Measurements from ENCODE around the gene WDR73. TPM values are rescaled to one million over a fixed set of nuclear protein-coding genes. Genes with fewer than 3 reads are reported as not detected.

The WDR73 gene
- polyA plus RNA-seq, 1 of the 3 experiments (the other 2 are of a cell fraction) = 32.9 TPM

- no peak for TF ChIP-seq IRF3 (IDR thresholded peaks at IDR 0.05; ENCODE audit: low read depth, low read length)
- TF ChIP-seq NFIC (IDR thresholded peaks at IDR 0.05; ENCODE audit: borderline replicate concordance) = no peak
- TF ChIP-seq MAX (IDR thresholded peaks at IDR 0.05; ENCODE audit: low read depth) = no peak
- TF ChIP-seq EP300 (IDR thresholded peaks at IDR 0.05; ENCODE audit: borderline replicate concordance in 1 of 2, low read depth in 1 of 2, low read length in 1 of 2) = no peak
- TF ChIP-seq EZH2phosphoT487 (IDR thresholded peaks at IDR 0.05; ENCODE audit: borderline replicate concordance, low read depth) = no peak
- TF ChIP-seq YY1 (IDR thresholded peaks at IDR 0.05; ENCODE audit: low read depth) = no peak
- TF ChIP-seq FOSL2 (IDR thresholded peaks at IDR 0.05; ENCODE audit: borderline replicate concordance, low read depth) = no peak
These were observed 52.6 kb downstream of the WDR73 start (continued) for GRCh38 chr15:84601555-84601838.

GRCh38 chr15:84600687-84601554, 53.2 kb downstream of the WDR73 start, which contains the start of gene ZSCAN2:
Gene ZSCAN2, plus strand, starts transcription at chr15:84601009. Its CDS starts 2,919 bp downstream, at chr15:84603928.
- no peaks in the 10 kb centered on the region for H3K27me3 ChIP-seq (ENCODE audit: insufficient read depth)
- 2% methylated on average over 31 of the region's 68 CpGs for WGBS (ENCODE audit: low lambda C conversion rate)
- peak; percentile 95 for DNase-seq
- TF ChIP-seq EP300 (IDR thresholded peaks at IDR 0.05; ENCODE audit: borderline replicate concordance in 1 of 2, low read depth in 1 of 2, low read length in 1 of 2) (no peak), TAF1 (IDR thresholded peaks at IDR 0.05; ENCODE audit: borderline replicate concordance, low read depth, low read length) (no peak; the same call in 1 of the 2 replicates), PBX3 (IDR thresholded peaks at IDR 0.05) (no peak), YY1 (IDR thresholded peaks at IDR 0.05; ENCODE audit: low read depth) (peak; percentile 73; the same call in 1 of the 2 replicates), RXRA (IDR thresholded peaks at IDR 0.05; ENCODE audit: borderline replicate concordance, low read depth) (no peak), GATA2 (CRISPR knock-in tag; IDR thresholded peaks at IDR 0.05) (no peak), MAX (IDR thresholded peaks at IDR 0.05; ENCODE audit: low read depth) (peak; percentile 2; the same call in 1 of the 2 replicates), JUND (IDR thresholded peaks at IDR 0.05) (no peak), SIN3A (IDR thresholded peaks at IDR 0.05; ENCODE audit: borderline replicate concordance, low read depth, low read length) (peak; percentile 9; the same call in 1 of the 2 replicates), USF2 (IDR thresholded peaks at IDR 0.05; ENCODE audit: borderline replicate concordance, low read depth, low read length) (no peak), POLR2AphosphoS5 (IDR thresholded peaks at IDR 0.05; ENCODE audit: low read depth, low read length) (peak; percentile 75), FOSL2 (IDR thresholded peaks at IDR 0.05; ENCODE audit: borderline replicate concordance, low read depth) (no peak), TCF12 (IDR thresholded peaks at IDR 0.05) (no peak), GABPA (IDR thresholded peaks at IDR 0.05; ENCODE audit: low read depth) (no peak), CHD2 (IDR thresholded peaks at IDR 0.05; ENCODE audit: low read length, partially characterized antibody) (peak; percentile 40), RFX5 (IDR thresholded peaks at IDR 0.05; ENCODE audit: low read length) (no peak), IRF3 (IDR thresholded peaks at IDR 0.05; ENCODE audit: low read depth, low read length) (peak; percentile 41; the same call in 1 of the 2 replicates), NFIC (IDR thresholded peaks at IDR 0.05; ENCODE audit: borderline replicate concordance) (peak; percentile 53), TEAD4 (IDR thresholded peaks at IDR 0.05; ENCODE audit: borderline replicate concordance, insufficient read depth) (no peak)
- peak within 1 kb of the TSS; percentile 85 for H3K9ac ChIP-seq
- H3K4me3 ChIP-seq (ENCODE audit: low read depth in 2 of 2, low read length in 1 of 2) = peak within 1 kb of the TSS; percentile 87 to 95
- peaks cover 18 to 20% of the 10 kb centered on the region in 2 experiments for H3K36me3 ChIP-seq (replicated peaks in 1 of 2; ENCODE audit: control insufficient read depth in 1 of 2, insufficient read depth in 2 of 2, low read length in 1 of 2)
- H3K9me2 ChIP-seq = no peaks in the 10 kb centered on the region
- H3K9me3 ChIP-seq = no peaks in the 10 kb centered on the region
- peaks cover 0 to 14% of the 10 kb centered on the region in 2 experiments; a peak in 1 of 4 replicates for H3K4me1 ChIP-seq (ENCODE audit: control insufficient read depth in 1 of 2, insufficient read depth in 2 of 2, low read depth in 1 of 2, low read length in 1 of 2)
- CTCF ChIA-PET = interaction anchor here (0.7 to 5.0 kb wide), 12 partner anchors 11 to 328 kb away, joined by 3 to 51 read pairs (median 4); no protein-coding TSS in a partner anchor
- peaks cover 5% of the 10 kb centered on the region for H3F3A ChIP-seq (replicated peaks; ENCODE audit: insufficient read depth)
- H2AFZ ChIP-seq (ENCODE audit: low read depth) = peak within 1 kb of the TSS; percentile 100
- POLR2A ChIA-PET = interaction anchor here (0.6 to 2.4 kb wide), 4 partner anchors 30 to 326 kb away, joined by 3 to 12 read pairs (median 6); partner anchors contain the start of gene WDR73
- H3K79me2 ChIP-seq (ENCODE audit: insufficient read depth) = peaks cover 46% of the 10 kb centered on the region
- H4K20me1 ChIP-seq (ENCODE audit: insufficient read depth) = 0 out of 2 replicates have a peak, but pooled peaks cover 8% of the 10 kb centered on the region
- H3K27ac ChIP-seq (ENCODE audit: low read depth in 2 of 2, low read length in 1 of 2) = peak within 1 kb of the TSS; percentile 58 to 71
- peak within 1 kb of the TSS; percentile 81 for H3K4me2 ChIP-seq

Data from SK-N-SH (cell line).